ENCODE measurements around the gene SP3. TPM values are rescaled to one million over a fixed set of nuclear protein-coding genes. Genes with fewer than 3 reads are reported as not detected.

The SP3 gene
- total and polyA plus RNA-seq, 9 of the 15 experiments (the other 6 are each of a cell fraction or from before 2014, with no cell fraction given) = 12.0 to 106 (median 74.9) TPM

- intact Hi-C loops (cut with micrococcal nuclease) = no loop called here
- WGBS (ENCODE audit: insufficient coverage, low coverage, missing lambda C conversion rate) = 44% methylated on average over 29 of the region's 56 CpGs
- TF ChIP-seq PCBP1 (IDR thresholded peaks at IDR 0.05; ENCODE audit: low read depth, low read length, poor library complexity, severe bottlenecking) (peak; percentile 95), STAG1 (CRISPR knock-in tag; IDR thresholded peaks at IDR 0.05; ENCODE audit: borderline replicate concordance) (no peak), CTCFL (IDR thresholded peaks at IDR 0.05; ENCODE audit: borderline replicate concordance, insufficient read depth, low read depth, low read length, poor library complexity, severe bottlenecking) (no peak), E2F6 (IDR thresholded peaks at IDR 0.05; ENCODE audit: borderline replicate concordance in 1 of 2, extremely low read depth in 1 of 2, insufficient read depth in 1 of 2, insufficient read length in 1 of 2, low read depth in 1 of 2, low read length in 1 of 2, poor library complexity in 1 of 2, severe bottlenecking in 1 of 2) (peak; percentile 45 to 60), L3MBTL2 (IDR thresholded peaks at IDR 0.05) (peak; percentile 71), ARID4B (CRISPR knock-in tag; IDR thresholded peaks at IDR 0.05) (no peak), ZNF551 (CRISPR knock-in tag; IDR thresholded peaks at IDR 0.05) (no peak), BACH1 (tag; IDR thresholded peaks at IDR 0.05) (no peak), PHB (CRISPR knock-in tag; IDR thresholded peaks at IDR 0.05) (no peak), FOXJ3 (CRISPR knock-in tag; IDR thresholded peaks at IDR 0.05) (no peak)
Measured at GRCh38 chr2:174012347-174013314, 47.5 kb upstream of the SP3 start.

More at GRCh38 chr2:174012347-174013314, 47.5 kb upstream of the SP3 start:
- Histone ChIP-seq H3K4me3 (no peak overlapping the region), H3K27ac (ENCODE audit: extremely low read depth, low read depth, low read length) (no peak overlapping the region), H3K36me3 (ENCODE audit: control insufficient read depth, insufficient read depth, low read length) (no peaks in the 10 kb centered on the region), H3K79me2 (ENCODE audit: control insufficient read depth, insufficient read depth, low read length) (no peaks in the 10 kb centered on the region), H3K9me1 (ENCODE audit: control insufficient read depth, insufficient read depth, low read length) (no peaks in the 10 kb centered on the region), H3K9me3 (replicated peaks; ENCODE audit: control insufficient read depth, insufficient read depth, low read depth, low read length) (no peaks in the 10 kb centered on the region), H3K27me3 (ENCODE audit: control insufficient read depth in 2 of 2, insufficient read depth in 2 of 2, low read length in 2 of 2) (peaks cover 0 to 17% of the 10 kb centered on the region in 2 experiments; a peak in 2 of 5 replicates), H3K4me2 (ENCODE audit: insufficient read depth, low read length) (no peak overlapping the region), H2AFZ (ENCODE audit: low read depth, low read length) (peak overlapping the region; percentile 56), H3K9ac (ENCODE audit: insufficient read depth in 1 of 2, low read depth in 2 of 2, low read length in 2 of 2) (peak overlapping the region in 1 of 2 experiments; percentile 69; a peak in 2 of 4 replicates), H4K20me1 (replicated peaks; ENCODE audit: control insufficient read depth, insufficient read depth, low read length) (no peaks in the 10 kb centered on the region), H3K4me1 (replicated peaks in 1 of 2; ENCODE audit: control insufficient read depth in 2 of 2, insufficient read depth in 2 of 2, low read length in 2 of 2) (peaks cover 0 to 10% of the 10 kb centered on the region in 2 experiments; a peak in 2 of 5 replicates)
- in situ Hi-C loops (cut with MboI) = no loop called here
- DNase-seq (ENCODE audit: extremely low read depth in 1 of 4, low spot score in 3 of 4) = peak in 1 of 4 experiments; percentile 18
- POLR2A ChIA-PET = interaction anchor here (0.6 kb wide), 1 partner anchor 72 kb away, joined by 5 read pairs; no protein-coding TSS in a partner anchor
- ATAC-seq = peak; percentile 54
- CTCF ChIA-PET (ENCODE audit: low intra/inter-chr PET ratio) = no interaction called here
- FAIRE-seq = no peak
- no TSS peak for BruUV-seq (replicated peaks)

All from K562 (cell line).